ENCODE results near the gene TPI1. TPM values are rescaled to one million over a fixed set of nuclear protein-coding genes. Genes with fewer than 3 reads are reported as not detected.
A peak's percentile ranks its signal among the peaks of the same experiment; 100 is the strongest.

TPI1 gene
- total RNA-seq, 4 donors from 2014 or later = 189 to 346 (median 282) TPM

- no peaks in the 10 kb centered on the region for H3K9me3 ChIP-seq
- no peaks in the 10 kb centered on the region for H3K36me3 ChIP-seq
- WGBS, 2 donors = 68 to 70% methylated on average over 13 of the region's 13 CpGs
- no peak for TF ChIP-seq EP300 (IDR thresholded peaks at IDR 0.05)
- TF ChIP-seq POLR2A (IDR thresholded peaks at IDR 0.05) = no peak
- no peak for TF ChIP-seq CTCF (IDR thresholded peaks at IDR 0.05)
- no peak overlapping the region for H3K27ac ChIP-seq
- peaks cover 0 to 20% (median 10%) of the 10 kb centered on the region in 4 donors for H3K4me1 ChIP-seq
- peaks cover 0 to 33% of the 10 kb centered on the region in 2 donors for H3K27me3 ChIP-seq
- no peak overlapping the region for H3K4me3 ChIP-seq
- DNase-seq (ENCODE audit: low spot score in 2 of 2) = no peak
Observed at GRCh38 chr12:6819106-6820030, 48.0 kb upstream of the TPI1 start.

DNA sequence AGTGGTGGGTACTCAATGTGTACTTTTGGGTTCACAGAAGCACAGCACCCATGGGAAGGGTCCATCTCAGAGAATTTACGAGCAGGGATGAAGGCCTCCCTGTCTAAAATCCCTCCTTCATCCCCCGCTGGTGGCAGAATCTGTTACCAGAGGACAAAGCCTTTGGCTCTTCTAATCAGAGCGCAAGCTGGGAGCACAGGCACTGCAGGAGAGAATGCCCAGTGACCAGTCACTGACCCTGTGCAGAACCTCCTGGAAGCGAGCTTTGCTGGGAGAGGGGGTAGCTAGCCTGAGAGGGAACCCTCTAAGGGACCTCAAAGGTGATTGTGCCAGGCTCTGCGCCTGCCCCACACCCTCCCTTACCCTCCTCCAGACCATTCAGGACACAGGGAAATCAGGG lies 47.2 kb upstream of the TPI1 start:
- Histone ChIP-seq H3K36me3 (no peaks in the 10 kb centered on the region), H3K4me1 (peaks cover 0 to 23% (median 10%) of the 10 kb centered on the region in 4 donors), H3K27me3 (peaks cover 0 to 31% of the 10 kb centered on the region in 2 donors), H3K9me3 (no peaks in the 10 kb centered on the region), H3K4me3 (no peak overlapping the region), H3K27ac (no peak overlapping the region)
- TF ChIP-seq POLR2A (IDR thresholded peaks at IDR 0.05) = no peak
- TF ChIP-seq EP300 (IDR thresholded peaks at IDR 0.05) = no peak
- TF ChIP-seq CTCF (IDR thresholded peaks at IDR 0.05) = no peak
- WGBS, 2 donors = 67 to 83% methylated on average over 5 of the region's 5 CpGs
- DNase-seq (ENCODE audit: low spot score in 2 of 2) = no peak

GRCh38 chr12:6821591-6822425 lies 45.5 kb upstream of the TPI1 start, which contains the start of gene GPR162:
Gene GPR162, plus strand, starts transcription at chr12:6821821. Its CDS starts 2,078 bp downstream, at chr12:6823899.
- Histone ChIP-seq H3K27me3 (peaks cover 0 to 34% of the 10 kb centered on the region in 2 donors), H3K4me3 (peak within 1 kb of the TSS; percentile 17 to 50 (median 30)), H3K27ac (peak within 1 kb of the TSS in 2 of 4 donors; percentile 36 to 53), H3K4me1 (peaks cover 0 to 35% (median 12%) of the 10 kb centered on the region in 4 donors), H3K36me3 (no peaks in the 10 kb centered on the region), H3K9me3 (no peaks in the 10 kb centered on the region)
- DNase-seq (ENCODE audit: low spot score in 2 of 2) = no peak
- TF ChIP-seq POLR2A (IDR thresholded peaks at IDR 0.05) (no peak), EP300 (IDR thresholded peaks at IDR 0.05) (no peak), CTCF (IDR thresholded peaks at IDR 0.05) (no peak)
- WGBS, 2 donors = 1 to 3% methylated on average over 24 to 27 of the region's 28 CpGs

DNA sequence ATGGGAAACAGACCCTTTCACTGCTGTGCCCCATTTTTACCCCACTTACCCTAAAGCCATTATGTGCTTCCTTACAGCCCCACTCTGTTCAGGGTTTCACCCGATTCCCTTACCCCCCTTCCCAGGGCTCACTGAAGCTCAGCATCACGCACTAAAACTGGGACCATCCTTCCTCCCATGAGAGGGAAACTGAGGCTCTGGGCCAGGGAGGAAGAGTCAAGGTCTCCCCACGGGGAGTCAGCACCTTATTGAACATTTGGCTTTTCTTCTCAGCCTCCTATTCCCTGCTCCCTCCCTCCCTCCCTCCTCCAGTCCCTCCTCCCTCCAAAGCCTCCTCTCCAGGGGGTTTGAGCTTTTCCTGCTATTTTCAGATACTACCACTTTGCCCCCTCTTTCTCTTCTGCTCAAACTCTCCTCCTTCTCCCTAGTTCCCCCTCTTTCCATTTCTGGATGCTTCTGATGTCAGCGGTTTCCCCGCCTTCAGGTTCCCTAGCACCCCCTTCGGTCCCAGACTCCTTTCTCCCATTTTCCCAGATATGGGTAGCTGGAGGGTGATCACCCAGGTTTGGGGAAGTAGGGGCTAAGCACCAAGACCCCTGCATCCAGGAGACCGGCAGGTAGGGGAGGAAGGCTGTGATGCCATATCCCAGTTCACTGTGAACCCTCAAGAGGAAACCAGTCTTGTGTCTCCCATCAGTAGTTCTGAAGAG lies 44.8 kb upstream of the TPI1 start:
- Histone ChIP-seq H3K27me3 (peaks cover 0 to 34% of the 10 kb centered on the region in 2 donors), H3K4me1 (peaks cover 0 to 43% (median 14%) of the 10 kb centered on the region in 4 donors), H3K36me3 (no peaks in the 10 kb centered on the region), H3K27ac (no peak overlapping the region), H3K9me3 (no peaks in the 10 kb centered on the region), H3K4me3 (no peak overlapping the region)
- 58 to 61% methylated on average over 7 of the region's 7 CpGs for whole genome bisulfite sequencing, 2 donors
- no peak for DNase-seq (ENCODE audit: low spot score in 2 of 2)
- TF ChIP-seq POLR2A (IDR thresholded peaks at IDR 0.05) (no peak), CTCF (IDR thresholded peaks at IDR 0.05) (no peak), EP300 (IDR thresholded peaks at IDR 0.05) (no peak)
